ENCODE data around the gene SHISAL2A. TPM values are rescaled to one million over a fixed set of nuclear protein-coding genes. Genes with fewer than 3 reads are reported as not detected.

Gene SHISAL2A
- polyA plus RNA-seq, 1 of the 3 experiments (the other 2 are of a cell fraction): 0.07 TPM

GRCh38 chr1:52691821-52692220, 58.9 kb downstream of the SHISAL2A start:
- no peaks in the 10 kb centered on the region for H4K20me1 ChIP-seq (ENCODE audit: insufficient read depth)
- WGBS (ENCODE audit: low lambda C conversion rate): 88% methylated on average over 3 of the region's 3 CpGs
- ChIA-PET POLR2A (no interaction called here), CTCF (no interaction called here)
- H3K4me1 ChIP-seq (ENCODE audit: control insufficient read depth in 1 of 2, insufficient read depth in 2 of 2, low read depth in 1 of 2, low read length in 1 of 2): no peaks in the 10 kb centered on the region
- H3K27me3 ChIP-seq (ENCODE audit: insufficient read depth): no peaks in the 10 kb centered on the region
- no peak overlapping the region for H3K9ac ChIP-seq
- H3K36me3 ChIP-seq (replicated peaks in 1 of 2; ENCODE audit: control insufficient read depth in 1 of 2, insufficient read depth in 2 of 2, low read length in 1 of 2): peaks cover 21 to 36% of the 10 kb centered on the region in 2 experiments
- H3K4me2 ChIP-seq: no peak overlapping the region
- H3K27ac ChIP-seq (ENCODE audit: low read depth in 2 of 2, low read length in 1 of 2): no peak overlapping the region
- DNase-seq: no peak
- TF ChIP-seq REST (IDR thresholded peaks at IDR 0.05; ENCODE audit: low read depth, low read length) (no peak), GATA2 (CRISPR knock-in tag; IDR thresholded peaks at IDR 0.05) (no peak), POLR2AphosphoS5 (IDR thresholded peaks at IDR 0.05; ENCODE audit: low read depth, low read length) (no peak), SMC3 (IDR thresholded peaks at IDR 0.05; ENCODE audit: low read depth, low read length) (no peak), SIN3A (IDR thresholded peaks at IDR 0.05; ENCODE audit: borderline replicate concordance, low read depth, low read length) (no peak), TCF12 (IDR thresholded peaks at IDR 0.05) (no peak), FOSL2 (IDR thresholded peaks at IDR 0.05; ENCODE audit: borderline replicate concordance, low read depth) (no peak), NRF1 (IDR thresholded peaks at IDR 0.05; ENCODE audit: low read depth, low read length) (no peak), EP300 (IDR thresholded peaks at IDR 0.05; ENCODE audit: borderline replicate concordance in 1 of 2, low read depth in 1 of 2, low read length in 1 of 2) (no peak), RCOR1 (IDR thresholded peaks at IDR 0.05; ENCODE audit: low read length) (no peak), USF1 (IDR thresholded peaks at IDR 0.05; ENCODE audit: borderline replicate concordance, low read depth) (no peak), RXRA (IDR thresholded peaks at IDR 0.05; ENCODE audit: borderline replicate concordance, low read depth) (no peak), TEAD4 (IDR thresholded peaks at IDR 0.05; ENCODE audit: borderline replicate concordance, insufficient read depth) (no peak), USF2 (IDR thresholded peaks at IDR 0.05; ENCODE audit: borderline replicate concordance, low read depth, low read length) (no peak), ZBTB33 (IDR thresholded peaks at IDR 0.05; ENCODE audit: borderline replicate concordance, low read depth) (no peak)
- no peaks in the 10 kb centered on the region for H3K9me2 ChIP-seq
- H2AFZ ChIP-seq (ENCODE audit: low read depth): no peak overlapping the region
- peaks cover 4% of the 10 kb centered on the region for H3F3A ChIP-seq (replicated peaks; ENCODE audit: insufficient read depth)
- no peaks in the 10 kb centered on the region for H3K9me3 ChIP-seq
- H3K79me2 ChIP-seq (ENCODE audit: insufficient read depth): peaks cover 46% of the 10 kb centered on the region
- no peak overlapping the region for H3K4me3 ChIP-seq (ENCODE audit: low read depth in 2 of 2, low read length in 1 of 2)

Data from SK-N-SH (cell line).